Measurements from ENCODE around the gene UBE3D.

UBE3D gene

DNA sequence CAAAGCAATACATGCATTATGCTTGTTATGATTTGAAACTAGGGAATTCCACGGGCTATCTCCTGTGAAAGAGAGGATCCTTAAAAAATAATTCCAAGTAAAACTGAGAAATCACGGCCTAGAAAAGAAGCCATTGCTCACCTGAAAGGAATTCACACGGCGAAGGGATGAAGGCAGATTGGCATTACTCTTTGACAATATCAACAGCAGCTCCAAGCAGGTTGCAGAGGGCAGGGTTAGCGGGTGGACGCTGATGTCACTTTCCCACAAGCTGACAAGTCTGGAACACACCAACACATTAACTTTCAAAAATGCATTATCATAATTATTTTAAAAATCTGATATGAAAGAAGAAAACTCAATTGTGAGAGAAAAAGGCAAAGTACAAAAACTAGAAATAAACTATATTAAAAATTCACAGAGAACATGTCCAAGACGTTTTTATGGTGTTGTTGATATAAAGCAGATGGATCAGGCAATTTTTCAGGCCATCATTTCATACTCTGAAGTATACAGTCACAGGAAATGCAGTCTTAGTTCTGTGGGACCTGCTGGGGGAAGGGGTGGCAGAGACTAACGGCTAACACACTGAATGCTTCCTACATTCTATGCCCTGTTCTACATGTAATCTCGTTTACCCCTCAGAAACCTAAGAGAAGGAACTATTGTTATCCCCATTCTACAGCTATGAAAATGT lies 108.3 kb downstream of the UBE3D start:
- POLR2A ChIA-PET, result no interaction called here
- Histone ChIP-seq H3K9me3 (ENCODE audit: control insufficient read depth, insufficient read depth, low read depth, low read length) (no peaks in the 10 kb centered on the region), H3K27ac (ENCODE audit: extremely low read depth, low read depth, low read length) (no peak overlapping the region), H3K4me1 (ENCODE audit: control insufficient read depth, insufficient read depth, low read length) (no peaks in the 10 kb centered on the region), H3K36me3 (ENCODE audit: control insufficient read depth in 2 of 2, insufficient read depth in 1 of 2, low read length in 2 of 2) (peaks cover 0 to 26% of the 10 kb centered on the region in 2 experiments; a peak in 1 of 3 replicates), H3K4me3 (ENCODE audit: low read depth, low read length) (no peak overlapping the region)
- no peak for TF ChIP-seq ZNF214 (tag by site-specific recombination; IDR thresholded peaks at IDR 0.05; ENCODE audit: borderline replicate concordance)
- no peak for TF ChIP-seq ZEB2 (tag by site-specific recombination; IDR thresholded peaks at IDR 0.05)
- no peak for TF ChIP-seq EGR2 (tag by site-specific recombination; IDR thresholded peaks at IDR 0.05; ENCODE audit: low read depth)
- TF ChIP-seq, protein P1, sequence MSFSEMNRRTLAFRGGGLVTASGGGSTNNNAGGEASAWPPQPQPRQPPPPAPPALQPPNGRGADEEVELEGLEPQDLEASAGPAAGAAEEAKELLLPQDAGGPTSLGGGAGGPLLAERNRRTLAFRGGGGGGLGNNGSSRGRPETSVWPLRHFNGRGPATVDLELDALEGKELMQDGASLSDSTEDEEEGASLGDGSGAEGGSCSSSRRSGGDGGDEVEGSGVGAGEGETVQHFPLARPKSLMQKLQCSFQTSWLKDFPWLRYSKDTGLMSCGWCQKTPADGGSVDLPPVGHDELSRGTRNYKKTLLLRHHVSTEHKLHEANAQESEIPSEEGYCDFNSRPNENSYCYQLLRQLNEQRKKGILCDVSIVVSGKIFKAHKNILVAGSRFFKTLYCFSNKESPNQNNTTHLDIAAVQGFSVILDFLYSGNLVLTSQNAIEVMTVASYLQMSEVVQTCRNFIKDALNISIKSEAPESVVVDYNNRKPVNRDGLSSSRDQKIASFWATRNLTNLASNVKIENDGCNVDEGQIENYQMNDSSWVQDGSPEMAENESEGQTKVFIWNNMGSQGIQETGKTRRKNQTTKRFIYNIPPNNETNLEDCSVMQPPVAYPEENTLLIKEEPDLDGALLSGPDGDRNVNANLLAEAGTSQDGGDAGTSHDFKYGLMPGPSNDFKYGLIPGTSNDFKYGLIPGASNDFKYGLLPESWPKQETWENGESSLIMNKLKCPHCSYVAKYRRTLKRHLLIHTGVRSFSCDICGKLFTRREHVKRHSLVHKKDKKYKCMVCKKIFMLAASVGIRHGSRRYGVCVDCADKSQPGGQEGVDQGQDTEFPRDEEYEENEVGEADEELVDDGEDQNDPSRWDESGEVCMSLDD (tag by site-specific recombination; IDR thresholded peaks at IDR 0.05), result no peak
- TF ChIP-seq, protein P2, sequence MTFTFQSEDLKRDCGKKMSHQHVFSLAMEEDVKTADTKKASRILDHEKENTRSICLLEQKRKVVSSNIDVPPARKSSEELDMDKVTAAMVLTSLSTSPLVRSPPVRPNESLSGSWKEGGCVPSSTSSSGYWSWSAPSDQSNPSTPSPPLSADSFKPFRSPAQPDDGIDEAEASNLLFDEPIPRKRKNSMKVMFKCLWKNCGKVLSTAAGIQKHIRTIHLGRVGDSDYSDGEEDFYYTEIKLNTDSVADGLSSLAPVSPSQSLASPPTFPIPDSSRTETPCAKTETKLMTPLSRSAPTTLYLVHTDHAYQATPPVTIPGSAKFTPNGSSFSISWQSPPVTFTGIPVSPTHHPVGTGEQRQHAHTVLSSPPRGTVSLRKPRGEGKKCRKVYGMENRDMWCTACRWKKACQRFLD (tag by site-specific recombination; IDR thresholded peaks at IDR 0.05), result no peak
- TF ChIP-seq ZNF23 (tag by site-specific recombination; IDR thresholded peaks at IDR 0.05; ENCODE audit: borderline replicate concordance), result no peak
- CTCF ChIA-PET, result interaction anchor here (0.6 kb wide), 1 partner anchor 101 kb away, joined by 3 read pairs; no protein-coding TSS in a partner anchor

DNA sequence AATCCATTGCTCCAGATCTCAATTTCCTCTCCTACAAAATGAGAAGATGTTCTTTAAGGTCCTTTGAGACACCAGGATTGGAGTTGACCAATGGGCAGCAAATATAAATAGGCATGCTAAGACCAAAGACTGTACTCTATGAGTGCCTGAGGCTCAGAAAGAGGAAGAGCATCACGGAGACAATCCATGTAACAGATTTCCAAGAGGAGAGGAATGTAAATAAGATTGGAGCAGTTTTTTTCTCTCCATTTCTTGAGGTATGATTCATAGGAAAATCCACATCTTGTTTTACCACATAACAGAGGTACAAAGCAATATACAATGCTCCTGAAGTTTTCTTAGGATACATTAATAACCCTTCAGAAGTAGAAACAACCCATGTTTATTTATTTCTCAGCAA lies 109.8 kb downstream of the UBE3D start:
- TF ChIP-seq, protein P3, sequence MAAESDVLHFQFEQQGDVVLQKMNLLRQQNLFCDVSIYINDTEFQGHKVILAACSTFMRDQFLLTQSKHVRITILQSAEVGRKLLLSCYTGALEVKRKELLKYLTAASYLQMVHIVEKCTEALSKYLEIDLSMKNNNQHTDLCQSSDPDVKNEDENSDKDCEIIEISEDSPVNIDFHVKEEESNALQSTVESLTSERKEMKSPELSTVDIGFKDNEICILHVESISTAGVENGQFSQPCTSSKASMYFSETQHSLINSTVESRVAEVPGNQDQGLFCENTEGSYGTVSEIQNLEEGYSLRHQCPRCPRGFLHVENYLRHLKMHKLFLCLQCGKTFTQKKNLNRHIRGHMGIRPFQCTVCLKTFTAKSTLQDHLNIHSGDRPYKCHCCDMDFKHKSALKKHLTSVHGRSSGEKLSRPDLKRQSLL (tag by site-specific recombination; IDR thresholded peaks at IDR 0.05), result no peak
- Histone ChIP-seq H3K36me3 (ENCODE audit: control insufficient read depth in 2 of 2, insufficient read depth in 1 of 2, low read length in 2 of 2) (peaks cover 0 to 34% of the 10 kb centered on the region in 2 experiments; a peak in 1 of 3 replicates), H3K4me1 (ENCODE audit: control insufficient read depth, insufficient read depth, low read length) (no peaks in the 10 kb centered on the region), H3K4me3 (ENCODE audit: low read depth, low read length) (no peak overlapping the region), H3K9me3 (ENCODE audit: control insufficient read depth, insufficient read depth, low read depth, low read length) (no peaks in the 10 kb centered on the region), H3K27ac (ENCODE audit: extremely low read depth, low read depth, low read length) (no peak overlapping the region)
- CTCF ChIA-PET, result no interaction called here
- POLR2A ChIA-PET, result no interaction called here

DNA sequence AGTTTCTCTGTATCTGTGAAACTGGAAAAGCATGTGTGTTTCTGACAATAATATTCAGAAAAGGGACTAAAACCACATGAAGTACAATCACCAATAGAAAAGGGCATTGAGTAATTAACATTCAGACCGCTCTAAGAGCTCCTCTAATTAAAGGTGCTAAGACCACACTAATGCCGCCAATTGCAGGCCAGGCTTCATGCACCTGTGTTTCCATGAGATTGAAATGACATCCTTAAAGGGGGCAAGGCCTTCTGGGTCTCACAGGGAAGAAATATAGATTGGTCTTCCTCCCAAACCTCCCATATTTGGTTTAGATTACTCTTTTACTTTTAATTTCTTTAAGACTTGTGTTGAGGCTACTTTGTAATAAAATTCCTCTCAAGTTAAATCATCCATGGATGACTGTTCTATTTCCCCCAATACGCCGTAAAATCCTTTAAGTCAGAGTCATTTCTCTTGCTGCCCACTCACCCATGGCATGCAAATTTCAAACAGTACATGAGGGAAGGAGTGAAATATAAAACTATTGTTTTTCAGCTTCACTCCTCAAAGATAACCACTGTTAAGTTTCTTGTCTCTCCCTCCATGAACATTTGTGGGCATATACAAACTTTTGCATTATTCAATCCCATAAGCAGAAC lies 110.6 kb downstream of the UBE3D start:
- no peaks in the 10 kb centered on the region for H3K9me3 ChIP-seq (ENCODE audit: control insufficient read depth, insufficient read depth, low read depth, low read length)
- ChIA-PET POLR2A (no interaction called here), CTCF (no interaction called here)
- H3K4me3 ChIP-seq (ENCODE audit: low read depth, low read length), result no peak overlapping the region
- peaks cover 0 to 36% of the 10 kb centered on the region in 2 experiments; a peak in 1 of 3 replicates for H3K36me3 ChIP-seq (ENCODE audit: control insufficient read depth in 2 of 2, insufficient read depth in 1 of 2, low read length in 2 of 2)
- TF ChIP-seq ZNF354C (tag by site-specific recombination; IDR thresholded peaks at IDR 0.05; ENCODE audit: borderline replicate concordance, low read depth) (no peak), HOXD13 (CRISPR knock-in tag; IDR thresholded peaks at IDR 0.05; ENCODE audit: borderline replicate concordance) (no peak), SP3 (tag by site-specific recombination; IDR thresholded peaks at IDR 0.05) (no peak), ZNF548 (tag by site-specific recombination; IDR thresholded peaks at IDR 0.05) (no peak), ZNF549 (tag by site-specific recombination; IDR thresholded peaks at IDR 0.05) (no peak)
- TF ChIP-seq, protein P2 (tag by site-specific recombination; IDR thresholded peaks at IDR 0.05), result no peak
- TF ChIP-seq, protein P4, sequence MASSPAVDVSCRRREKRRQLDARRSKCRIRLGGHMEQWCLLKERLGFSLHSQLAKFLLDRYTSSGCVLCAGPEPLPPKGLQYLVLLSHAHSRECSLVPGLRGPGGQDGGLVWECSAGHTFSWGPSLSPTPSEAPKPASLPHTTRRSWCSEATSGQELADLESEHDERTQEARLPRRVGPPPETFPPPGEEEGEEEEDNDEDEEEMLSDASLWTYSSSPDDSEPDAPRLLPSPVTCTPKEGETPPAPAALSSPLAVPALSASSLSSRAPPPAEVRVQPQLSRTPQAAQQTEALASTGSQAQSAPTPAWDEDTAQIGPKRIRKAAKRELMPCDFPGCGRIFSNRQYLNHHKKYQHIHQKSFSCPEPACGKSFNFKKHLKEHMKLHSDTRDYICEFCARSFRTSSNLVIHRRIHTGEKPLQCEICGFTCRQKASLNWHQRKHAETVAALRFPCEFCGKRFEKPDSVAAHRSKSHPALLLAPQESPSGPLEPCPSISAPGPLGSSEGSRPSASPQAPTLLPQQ (tag by site-specific recombination; IDR thresholded peaks at IDR 0.05), result no peak
- no peaks in the 10 kb centered on the region for H3K4me1 ChIP-seq (ENCODE audit: control insufficient read depth, insufficient read depth, low read length)
- no peak overlapping the region for H3K27ac ChIP-seq (ENCODE audit: extremely low read depth, low read depth, low read length)

Measured in HEK293 (cell line).